A673 (cell line): ENCODE results near the gene ADSL. TPM values are rescaled to one million over a fixed set of nuclear protein-coding genes. Genes with fewer than 3 reads are reported as not detected.

Experiments
- BruUV-seq: library from RNA; stranded (reverse); fragments of 400-500 nt; replicated peaks from 2 replicates; lab custom pipeline; 2021; lab: Mats Ljungman, UMichigan
- CTCF ChIA-PET: fragments of 300-600 bp; sonication (Branson Sonifier 250); formaldehyde crosslinking; loops from one replicate; lab custom pipeline; 2022; ENCODE audit warnings: antibody characterized with exemption; lab: Charles Lee
- POLR2A ChIA-PET: fragments of 300-600 bp; sonication (Branson Sonifier 250); formaldehyde crosslinking; loops from one replicate; lab custom pipeline; 2022; ENCODE audit warnings: antibody characterized with exemption; ENCODE audit not compliant: low non-redundant PET; lab: Charles Lee
- DNase-seq: peaks from one replicate; pipeline ENCODE4 v3.0.0-alpha.2; 2015; ENCODE audit warnings: low spot score
- H3K27ac ChIP-seq: fragments of 200-600 bp; sonication (generic); 2 replicates; pipeline ENCODE4 v1.5.1; 2016; ENCODE audit warnings: mixed run types, low read depth, mild to moderate bottlenecking, mixed read lengths, antibody characterized with exemption, low read length; ENCODE audit not compliant: poor library complexity, severe bottlenecking
- H3K27me3 ChIP-seq: fragments of 200-600 bp; sonication (generic); replicated peaks from 2 replicates; pipeline ENCODE4 v1.6.1; 2017; ENCODE audit warnings: mixed run types, low read depth, mild to moderate bottlenecking, mixed read lengths, antibody characterized with exemption, low read length; ENCODE audit not compliant: insufficient read depth, poor library complexity
- H3K36me3 ChIP-seq: fragments of 200-600 bp; sonication (generic); 2 replicates; pipeline ENCODE4 v1.6.1; 2016; ENCODE audit warnings: mixed run types, mild to moderate bottlenecking, mixed read lengths, antibody characterized with exemption, low read length; ENCODE audit not compliant: insufficient read depth, poor library complexity, severe bottlenecking
- H3K4me1 ChIP-seq: fragments of 200-600 bp; sonication (generic); 2 replicates; pipeline ENCODE4 v1.6.1; 2017; ENCODE audit warnings: mixed run types, mild to moderate bottlenecking, mixed read lengths, antibody characterized with exemption, low read length; ENCODE audit not compliant: insufficient read depth, poor library complexity, severe bottlenecking
- H3K4me3 ChIP-seq: fragments of 200-600 bp; sonication (generic); 2 replicates; pipeline ENCODE4 v1.5.1; 2016; ENCODE audit warnings: low read depth, mixed run types, mild to moderate bottlenecking, mixed read lengths, low read length; ENCODE audit not compliant: poor library complexity, severe bottlenecking
- H3K9me3 ChIP-seq: fragments of 200-600 bp; sonication (generic); 2 replicates; pipeline ENCODE4 v1.6.1; 2016; ENCODE audit warnings: mixed run types, low read depth, mild to moderate bottlenecking, mixed read lengths, antibody characterized with exemption, low read length; ENCODE audit not compliant: poor library complexity, severe bottlenecking
- CTCF ChIP-seq: fragments of 300-800, 200-600 bp; sonication (generic); conservative IDR thresholded peaks from 2 replicates; pipeline ENCODE4 v1.5.1; 2017; ENCODE audit warnings: low read depth, mild to moderate bottlenecking, antibody characterized with exemption, low read length, moderate library complexity, mixed read lengths
- EZH2 ChIP-seq: fragments of 200-600 bp; sonication (generic); IDR thresholded peaks from 2 replicates; pipeline ENCODE4 v1.6.1; 2017; ENCODE audit warnings: borderline replicate concordance, low read depth, mild to moderate bottlenecking, mixed read lengths, antibody characterized with exemption, low read length; ENCODE audit not compliant: poor library complexity, severe bottlenecking
- intact Hi-C: fragments of 100-400 bp; cut with micrococcal nuclease; formaldehyde crosslinking; loops from one replicate; pipeline ENCODE4 v1.10.0; 2022; ENCODE audit not compliant: unreplicated experiment
- total RNA-seq: library from RNA; stranded (reverse); gene quantifications from 2 replicates; pipeline ENCODE4 v1.2.3, GENCODE V29; 2021

ADSL gene
- total RNA-seq, 1 experiment from 2014 or later: 133 TPM

- TF ChIP-seq CTCF (no peak), EZH2 (no peak)
- no peaks in the 10 kb centered on the region for H3K9me3 ChIP-seq
- no peak overlapping the region for H3K27ac ChIP-seq
- ChIA-PET CTCF (no interaction called here), POLR2A (no interaction called here)
- BruUV-seq: no TSS peak
- intact Hi-C loops: no loop called here
- H3K4me1 ChIP-seq: peaks cover 20% of the 10 kb centered on the region
- no peaks in the 10 kb centered on the region for H3K27me3 ChIP-seq
- no peak for DNase-seq
- H3K4me3 ChIP-seq: no peak overlapping the region
- no peaks in the 10 kb centered on the region for H3K36me3 ChIP-seq
These were observed 35.2 kb downstream of the ADSL start for GRCh38 chr22:40381461-40381860.

- intact Hi-C loops: no loop called here
- BruUV-seq: no TSS peak
- Histone ChIP-seq H3K4me3 (no peak overlapping the region), H3K36me3 (no peaks in the 10 kb centered on the region), H3K4me1 (peaks cover 20% of the 10 kb centered on the region), H3K9me3 (no peaks in the 10 kb centered on the region), H3K27ac (no peak overlapping the region), H3K27me3 (no peaks in the 10 kb centered on the region)
- TF ChIP-seq CTCF (no peak), EZH2 (no peak)
- ChIA-PET POLR2A (no interaction called here), CTCF (no interaction called here)
- no peak for DNase-seq
These were observed 37.6 kb downstream of the ADSL start for GRCh38 chr22:40383905-40384304.

DNA sequence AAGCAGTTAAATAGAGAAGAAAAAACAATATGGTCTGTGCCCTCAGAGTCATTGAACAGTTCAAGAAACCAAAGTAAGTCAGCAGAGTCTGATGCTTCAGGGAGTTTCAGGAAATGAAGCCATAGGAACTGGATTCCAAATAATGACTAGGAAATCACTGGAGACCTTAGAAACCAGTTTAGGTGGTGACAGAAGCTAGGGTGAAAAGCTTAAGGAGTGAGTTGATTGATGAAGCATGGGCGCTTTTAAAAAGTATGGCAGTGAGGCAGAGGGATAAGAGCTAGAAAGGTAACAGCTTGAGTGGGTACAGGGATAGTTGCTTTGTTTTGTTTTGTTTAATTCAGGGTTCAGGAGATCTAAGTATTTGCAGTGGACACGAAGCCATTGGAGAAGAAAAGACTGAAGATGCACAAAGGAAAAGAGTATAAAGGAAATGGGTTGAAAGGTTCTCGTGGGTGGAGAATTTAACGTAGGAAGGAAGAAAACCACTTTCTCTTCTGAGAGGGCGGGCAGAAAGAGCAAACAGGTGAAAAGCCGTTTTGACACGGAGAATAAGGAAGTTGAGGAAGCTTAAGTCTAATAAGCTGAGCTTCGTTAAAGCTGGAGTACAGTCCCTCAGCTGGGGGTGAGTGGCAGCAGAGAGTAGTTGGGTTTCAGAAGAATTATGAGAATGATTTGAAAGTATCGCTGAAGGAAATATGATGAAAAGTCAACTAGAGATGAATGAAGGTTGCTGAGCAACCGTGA lies 38.9 kb downstream of the ADSL start:
- TF ChIP-seq CTCF (no peak), EZH2 (no peak)
- ChIA-PET POLR2A (no interaction called here), CTCF (no interaction called here)
- Histone ChIP-seq H3K4me3 (no peak overlapping the region), H3K36me3 (no peaks in the 10 kb centered on the region), H3K27me3 (no peaks in the 10 kb centered on the region), H3K27ac (peak overlapping the region; percentile 45), H3K9me3 (no peaks in the 10 kb centered on the region), H3K4me1 (peaks cover 20% of the 10 kb centered on the region)
- TSS peak; percentile 6 for BruUV-seq
- peak; percentile 66 for DNase-seq
- intact Hi-C loops: no loop called here
